HG02852 (cell line): Measurements from ENCODE around the gene PRKAG2.
"Not testable (repeated sequence)": the region's sequence is repeated elsewhere in the genome, so short reads cannot be mapped to it uniquely, and the experiment has no call there.

Experiments used
- ATAC-seq: cut with Tn5 transposase; IDR thresholded peaks from one replicate; pipeline ENCODE4 v1.9.1; 2021; ENCODE audit warnings: mild to moderate bottlenecking, moderate library complexity; ENCODE audit not compliant: unreplicated experiment

The PRKAG2 gene

DNA sequence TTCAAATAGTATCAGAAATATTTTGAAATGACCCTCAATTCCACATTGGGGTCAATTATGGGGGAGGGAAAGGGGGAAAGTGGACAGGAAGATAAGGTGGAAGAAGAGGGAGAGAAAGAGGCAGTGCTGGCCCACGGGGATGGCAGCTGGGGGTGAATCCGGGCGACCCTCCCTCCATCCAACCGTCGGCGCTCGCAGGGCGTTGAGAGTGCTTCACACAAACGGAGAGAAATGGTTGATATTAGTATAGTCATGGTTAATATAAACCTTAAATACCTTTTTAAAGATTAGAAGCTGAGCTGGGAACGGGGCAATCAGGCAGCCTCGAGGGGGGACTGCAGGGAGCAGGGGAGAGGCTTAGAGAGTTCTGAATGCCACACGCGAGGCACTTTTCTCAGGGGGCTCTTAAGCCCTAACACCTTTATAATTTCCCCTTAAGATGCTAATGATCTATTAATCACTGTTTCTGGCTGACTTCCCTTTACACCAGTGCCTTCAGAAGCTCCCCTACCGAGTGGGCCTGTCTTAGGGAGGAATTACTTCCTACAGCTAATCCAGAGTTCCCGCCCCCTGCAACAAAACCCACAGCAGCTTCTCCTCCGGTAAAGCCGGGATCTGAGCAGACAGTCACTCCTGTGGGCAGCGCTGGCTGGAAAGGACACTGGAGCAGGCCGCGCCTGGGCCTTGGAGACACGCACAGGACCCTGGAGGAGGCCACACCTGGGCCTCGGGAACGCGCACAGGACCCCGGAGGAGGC is 39.5 kb downstream of the PRKAG2 start:
- no peak for ATAC-seq

DNA sequence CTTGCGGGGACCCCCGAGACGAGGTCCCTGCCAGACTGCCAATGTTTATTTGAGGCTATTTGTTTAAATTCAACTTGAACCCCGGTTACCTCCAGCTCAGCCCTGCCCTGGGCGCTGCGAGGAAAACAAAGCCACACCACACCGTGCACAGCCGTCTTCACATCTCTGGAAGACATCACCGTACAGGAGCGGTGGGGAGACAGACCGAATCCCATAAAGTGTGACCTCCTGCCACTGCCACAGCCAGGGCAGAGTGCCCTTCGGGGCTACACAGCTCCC is 40.0 kb downstream of the PRKAG2 start:
- ATAC-seq, result no peak

DNA sequence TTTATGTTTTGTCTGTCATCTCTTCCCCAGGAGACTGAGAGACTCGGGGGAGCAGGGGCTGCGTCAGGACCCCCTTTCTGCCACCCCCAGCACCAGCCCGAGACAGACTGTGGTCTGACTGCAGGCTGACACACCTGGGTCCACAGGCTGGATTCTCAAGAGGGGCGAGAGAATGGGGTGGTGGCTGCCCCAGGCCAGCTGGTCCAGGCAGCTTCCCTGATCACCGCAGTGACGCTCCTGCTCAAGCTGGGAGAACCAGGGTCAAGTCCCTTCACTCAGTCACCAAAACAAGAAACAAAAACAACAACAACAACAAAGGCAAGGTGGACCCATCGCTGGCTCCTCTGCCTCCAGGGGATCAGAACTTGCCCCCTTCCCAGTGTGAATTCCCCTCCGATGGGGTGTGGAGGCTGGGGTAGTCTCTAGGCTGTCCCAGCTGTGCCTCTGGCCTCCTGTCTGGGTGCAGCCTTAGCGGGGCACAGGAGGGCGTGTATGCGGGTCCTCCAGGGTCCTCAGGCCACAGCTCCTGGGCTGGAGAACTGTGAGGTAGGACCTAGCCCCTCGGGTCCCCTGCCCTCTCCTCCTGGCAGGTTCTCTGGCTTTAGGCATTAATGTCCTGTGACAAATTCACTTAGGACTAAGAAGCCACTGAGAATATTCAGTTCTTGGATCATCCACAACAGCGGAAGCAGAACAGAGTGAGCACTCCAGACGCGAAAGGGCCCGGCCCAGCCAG is 40.6 kb downstream of the PRKAG2 start:
- no peak for ATAC-seq

DNA sequence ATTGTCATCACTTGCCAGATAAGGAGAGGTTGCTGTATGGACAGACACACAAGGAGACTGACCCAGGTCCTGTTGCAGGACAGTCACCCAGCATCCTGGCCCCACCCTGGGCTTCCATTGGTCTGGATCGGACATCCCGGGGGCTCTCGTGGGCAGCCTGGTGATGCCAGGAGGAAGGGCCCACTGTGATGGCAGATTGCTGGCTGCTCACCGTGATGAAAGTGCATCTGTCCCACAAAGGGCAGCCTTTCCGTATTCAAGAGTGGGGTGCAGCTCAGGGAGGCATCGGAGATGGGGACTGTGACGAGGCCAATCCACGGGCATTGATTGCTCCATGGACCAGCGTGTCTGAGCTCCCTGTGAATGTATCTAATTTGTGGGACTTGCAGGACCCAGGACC is 41.3 kb downstream of the PRKAG2 start:
- no peak for ATAC-seq

DNA sequence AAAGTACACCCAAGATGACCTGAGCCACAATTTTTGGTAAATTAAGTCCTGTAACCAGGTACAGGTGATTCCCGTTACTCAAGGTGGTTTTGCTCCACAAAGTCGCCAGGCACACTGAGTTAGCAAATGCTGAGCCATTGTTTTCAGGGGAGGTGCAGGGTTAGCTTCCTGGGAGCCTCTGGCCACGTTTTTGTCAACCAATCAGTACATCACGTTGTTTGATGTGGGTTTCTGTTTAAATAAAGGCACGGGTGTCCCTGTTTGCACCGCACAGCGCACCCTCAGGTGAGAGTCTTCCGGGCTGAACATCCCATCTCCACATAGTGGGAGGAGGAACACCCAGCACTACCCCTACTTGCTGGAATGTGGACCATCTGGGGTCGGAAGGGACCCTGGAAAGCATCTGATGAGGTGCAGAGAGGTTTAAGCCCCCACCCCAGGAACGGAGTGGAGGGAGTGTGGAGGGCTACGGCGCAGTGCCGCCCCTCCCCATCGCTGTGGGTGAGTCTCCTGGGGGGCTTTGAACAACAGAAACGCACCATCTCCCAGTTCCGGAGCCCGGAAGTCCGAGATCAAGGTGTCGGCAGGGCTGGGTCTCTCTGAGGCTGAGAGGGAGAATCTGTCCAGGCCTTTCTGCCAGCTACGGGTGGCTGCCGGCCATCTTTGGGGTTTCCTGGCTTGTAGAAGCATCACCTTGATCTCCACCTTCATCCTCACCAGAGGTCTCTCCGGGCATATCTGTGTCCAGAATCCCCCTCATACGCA is 42.5 kb downstream of the PRKAG2 start:
- ATAC-seq, result no peak

DNA sequence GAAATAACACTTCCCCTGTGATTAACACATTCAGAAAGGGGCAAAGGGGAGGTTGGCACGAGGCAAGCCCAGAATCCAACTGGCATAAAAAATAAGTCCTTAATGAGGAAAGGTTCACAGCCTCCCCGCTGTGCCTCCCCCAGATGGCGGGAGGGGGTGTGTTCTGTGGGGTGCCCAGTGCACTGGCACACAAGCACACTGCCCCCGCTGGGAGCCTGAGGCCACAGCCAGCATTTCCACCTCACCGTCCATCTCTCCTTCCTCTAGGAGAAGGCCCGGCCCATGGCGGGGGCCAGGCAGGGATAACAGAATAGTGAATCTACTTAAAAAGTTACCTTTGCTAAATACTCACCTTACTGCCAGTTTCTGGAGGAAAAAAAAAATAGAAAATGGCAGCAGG is 43.2 kb downstream of the PRKAG2 start:
- no peak for ATAC-seq

DNA sequence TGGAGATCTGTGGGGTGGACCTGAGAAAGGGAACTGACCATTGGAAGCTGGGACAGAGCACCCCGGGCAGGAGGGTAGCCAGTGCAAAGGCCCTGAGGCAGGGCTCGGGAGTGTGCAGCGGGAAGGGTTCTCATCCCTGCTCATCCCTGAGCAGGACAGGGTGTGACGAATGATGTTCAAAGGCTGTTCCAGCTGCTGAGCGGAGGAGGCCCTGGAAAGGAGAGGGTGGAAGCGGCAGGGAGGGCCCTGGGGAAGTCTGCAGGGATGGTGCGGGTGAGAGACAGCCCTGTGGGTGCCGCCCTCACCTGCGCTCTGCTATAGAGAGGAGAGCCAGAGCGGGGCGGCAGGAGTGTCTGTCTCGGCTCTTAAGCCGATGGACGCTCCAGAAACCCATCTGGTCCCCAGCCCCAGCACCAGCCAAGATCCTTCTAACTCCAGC is 43.7 kb downstream of the PRKAG2 start:
- ATAC-seq, result no peak

DNA sequence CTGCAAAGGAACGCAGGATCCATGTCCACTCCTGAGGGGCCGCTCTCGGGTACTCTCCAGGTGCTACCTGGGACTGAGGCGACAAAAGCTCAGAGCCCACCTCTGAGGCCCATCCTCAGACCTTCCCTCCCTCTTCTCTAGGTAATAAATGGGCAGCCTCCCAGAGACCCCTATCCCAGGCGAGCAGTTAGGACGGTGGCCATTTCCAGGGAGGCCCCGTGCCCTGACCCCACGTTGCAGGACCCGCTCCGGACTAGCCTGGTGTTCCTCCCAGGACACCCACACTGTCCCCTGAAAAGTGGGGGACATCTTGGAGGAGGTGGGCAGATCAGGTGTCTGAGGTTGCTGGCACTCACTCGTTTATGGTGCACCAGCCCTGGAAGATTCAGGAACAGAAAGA is 44.3 kb downstream of the PRKAG2 start:
- no peak for ATAC-seq

DNA sequence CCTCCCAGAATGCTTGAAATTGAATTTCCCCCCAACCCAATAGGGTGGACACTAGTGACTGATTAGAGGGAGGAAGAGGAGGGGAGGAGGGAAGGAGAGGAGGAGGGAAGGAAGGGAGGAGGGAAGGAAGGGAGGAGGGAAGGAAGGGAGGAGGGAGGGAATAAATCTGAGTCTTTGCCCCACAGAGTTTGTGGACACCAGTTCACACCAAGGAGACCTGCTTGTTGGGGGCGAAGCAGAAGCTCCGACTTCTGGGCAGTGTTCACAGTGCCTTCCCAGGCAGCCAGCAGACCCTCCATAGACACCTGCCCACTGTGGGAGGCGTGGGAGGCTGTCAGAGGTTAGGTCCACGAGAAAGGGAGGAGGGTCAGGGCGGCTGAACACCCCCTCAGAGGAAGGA is 44.8 kb downstream of the PRKAG2 start:
- ATAC-seq, result no peak

DNA sequence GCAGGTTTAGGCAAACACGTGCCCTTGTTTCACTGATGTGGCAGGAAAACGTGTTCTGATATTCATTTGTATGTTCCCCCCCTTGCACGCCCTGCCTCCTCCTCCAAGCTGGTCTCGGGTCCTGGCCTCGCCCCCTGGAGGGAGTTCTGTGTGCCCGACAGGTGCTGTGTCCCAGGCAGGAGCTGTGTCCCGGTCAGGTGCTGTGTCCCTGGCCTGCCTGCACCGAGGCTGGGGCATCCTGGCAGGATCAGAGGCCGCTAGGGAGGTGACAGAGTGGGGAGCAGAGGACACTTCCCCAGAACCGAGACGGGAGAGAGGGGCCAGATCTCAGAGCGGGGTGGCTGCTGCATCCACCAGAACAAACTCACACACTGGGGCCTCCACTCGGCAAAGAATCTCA is 45.3 kb downstream of the PRKAG2 start:
- no peak for ATAC-seq

DNA sequence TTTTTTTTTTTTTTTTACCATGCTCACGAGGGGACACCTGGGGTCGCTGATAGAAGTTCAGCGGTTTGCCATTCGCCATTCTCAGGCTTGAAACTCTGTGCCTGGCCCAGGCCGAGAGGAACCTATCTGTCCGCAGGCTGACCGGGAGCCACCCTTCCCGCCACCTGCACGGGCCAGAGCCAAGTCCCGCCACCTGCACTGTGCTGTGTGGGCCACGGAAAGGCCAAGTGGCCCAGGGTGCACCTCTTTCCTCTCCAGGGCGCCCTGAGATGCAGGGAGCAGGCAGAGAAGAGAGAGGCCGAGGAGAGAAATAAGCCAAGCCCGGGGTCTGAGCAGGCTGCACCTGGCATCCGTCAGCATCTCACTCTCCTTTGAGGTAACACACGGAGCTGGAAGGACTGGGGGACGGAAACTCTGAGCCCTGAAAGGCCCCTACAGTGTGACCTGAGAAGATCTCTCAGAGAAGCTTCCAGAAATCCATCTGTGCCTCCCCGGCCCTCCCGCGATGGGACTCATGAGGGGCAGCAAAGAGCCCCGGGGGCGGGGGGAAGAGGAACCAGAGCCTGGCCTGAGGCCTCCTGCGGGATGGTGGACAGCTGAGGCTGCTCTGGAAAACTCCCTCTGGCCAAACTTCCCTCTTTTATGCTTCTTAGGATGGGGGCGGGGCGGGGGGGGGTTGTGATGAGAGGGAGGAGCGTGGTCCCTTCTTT is 46.6 kb downstream of the PRKAG2 start:
- no peak for ATAC-seq

DNA sequence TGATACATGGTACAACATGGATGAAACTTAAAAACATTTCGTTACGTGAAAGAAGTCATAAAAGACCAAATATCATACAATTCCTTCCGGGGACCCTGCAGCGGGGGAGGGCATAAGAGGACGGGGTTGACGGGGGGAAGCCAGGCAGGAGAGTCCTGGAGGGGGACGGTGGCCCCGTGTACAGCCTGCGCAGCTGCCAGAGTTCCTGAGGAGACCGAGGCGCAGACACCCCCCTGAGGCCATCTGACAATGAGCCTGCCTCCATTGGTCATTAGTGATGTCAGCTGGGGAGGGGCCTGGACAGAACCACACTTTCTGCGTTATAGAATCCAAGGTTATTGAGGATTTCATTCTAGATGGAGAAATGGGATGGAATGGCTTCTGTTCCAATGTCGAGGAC is 47.2 kb downstream of the PRKAG2 start:
- ATAC-seq, result no peak

DNA sequence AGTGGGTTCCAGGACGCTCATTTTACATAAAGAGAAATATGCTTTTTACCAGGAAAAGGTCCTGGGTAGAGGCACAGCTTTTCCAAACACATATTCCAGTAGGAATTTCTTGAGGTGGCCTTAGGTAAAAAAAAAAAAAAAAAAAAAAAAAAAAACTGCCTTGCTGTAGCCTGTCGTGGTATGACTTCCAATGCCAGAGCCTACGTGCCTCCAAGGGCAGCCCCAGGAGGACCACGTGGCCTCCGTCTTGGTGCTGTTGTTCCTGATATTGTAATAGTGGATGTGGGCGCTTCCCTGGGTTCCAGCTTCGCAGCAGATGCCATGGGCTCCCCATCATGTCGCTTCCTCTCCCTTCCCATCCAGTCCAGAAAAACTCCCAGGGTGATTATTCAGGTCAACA is 49.3 kb downstream of the PRKAG2 start:
- no peak for ATAC-seq

DNA sequence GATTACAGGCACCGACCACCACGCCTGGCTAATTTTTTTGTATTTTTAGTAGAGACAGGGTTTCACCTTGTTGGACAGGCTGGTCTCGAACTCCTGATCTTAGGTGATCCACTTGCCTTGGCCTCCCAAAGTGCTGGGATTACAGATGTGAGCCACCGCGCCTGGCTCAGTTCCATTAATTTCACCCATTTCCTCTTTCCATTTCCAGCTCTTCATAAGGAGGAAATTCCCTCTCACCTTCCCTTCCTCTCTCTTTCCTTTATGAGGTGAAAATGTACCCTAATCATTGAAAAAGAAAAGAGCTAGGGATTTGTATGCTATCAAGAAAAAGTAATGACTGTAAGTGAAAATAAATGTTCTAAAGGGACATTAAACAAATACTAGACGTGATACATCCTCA is 50.6 kb downstream of the PRKAG2 start:
- not testable (repeated sequence) for ATAC-seq

DNA sequence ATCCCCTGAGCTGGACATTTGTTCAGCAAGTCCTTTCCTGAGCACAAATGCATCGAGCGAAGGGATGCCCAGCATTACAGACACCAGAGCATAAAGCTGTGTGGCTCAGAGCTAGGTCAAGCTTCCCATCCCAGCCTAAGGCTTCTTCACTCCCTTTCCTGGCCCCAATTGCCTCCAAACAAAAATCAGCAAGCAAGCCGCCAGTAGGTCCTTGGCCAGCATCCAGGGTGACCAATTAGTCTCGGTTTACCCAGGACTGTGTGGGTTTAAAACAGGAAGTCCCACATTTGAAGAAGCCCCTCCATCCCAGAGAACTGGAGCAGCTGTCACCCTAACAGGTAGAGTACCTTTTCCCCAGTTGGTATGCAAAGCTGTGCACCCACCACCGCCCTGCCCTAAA is 51.2 kb downstream of the PRKAG2 start:
- ATAC-seq, result no peak

DNA sequence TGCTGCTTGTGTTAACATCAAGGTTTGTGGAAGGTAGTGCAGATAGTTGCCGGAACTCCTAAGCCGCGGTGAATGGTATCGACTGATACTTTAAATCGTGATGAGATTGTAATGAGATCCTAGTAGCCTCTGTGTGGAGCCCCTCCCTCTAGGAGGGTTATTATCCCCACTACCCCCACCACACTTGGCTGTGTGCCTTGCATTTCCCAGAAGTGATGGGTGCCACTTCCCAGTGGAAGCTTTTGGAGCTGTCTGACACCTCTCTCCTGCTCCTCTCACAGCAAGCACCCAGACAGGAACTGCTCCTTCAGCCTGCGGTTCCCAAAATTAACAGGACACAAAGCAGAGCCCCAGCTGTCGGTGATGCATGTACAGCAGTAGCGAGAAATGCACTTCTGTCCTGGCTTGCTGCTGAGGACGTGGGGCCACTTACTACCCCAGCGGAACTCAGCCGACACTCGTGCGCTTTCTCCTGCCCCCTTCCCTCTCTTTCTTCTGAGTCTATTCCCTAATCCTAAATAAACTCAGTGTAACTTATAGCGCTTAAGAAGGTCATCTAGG is 52.5 kb downstream of the PRKAG2 start:
- no peak for ATAC-seq

DNA sequence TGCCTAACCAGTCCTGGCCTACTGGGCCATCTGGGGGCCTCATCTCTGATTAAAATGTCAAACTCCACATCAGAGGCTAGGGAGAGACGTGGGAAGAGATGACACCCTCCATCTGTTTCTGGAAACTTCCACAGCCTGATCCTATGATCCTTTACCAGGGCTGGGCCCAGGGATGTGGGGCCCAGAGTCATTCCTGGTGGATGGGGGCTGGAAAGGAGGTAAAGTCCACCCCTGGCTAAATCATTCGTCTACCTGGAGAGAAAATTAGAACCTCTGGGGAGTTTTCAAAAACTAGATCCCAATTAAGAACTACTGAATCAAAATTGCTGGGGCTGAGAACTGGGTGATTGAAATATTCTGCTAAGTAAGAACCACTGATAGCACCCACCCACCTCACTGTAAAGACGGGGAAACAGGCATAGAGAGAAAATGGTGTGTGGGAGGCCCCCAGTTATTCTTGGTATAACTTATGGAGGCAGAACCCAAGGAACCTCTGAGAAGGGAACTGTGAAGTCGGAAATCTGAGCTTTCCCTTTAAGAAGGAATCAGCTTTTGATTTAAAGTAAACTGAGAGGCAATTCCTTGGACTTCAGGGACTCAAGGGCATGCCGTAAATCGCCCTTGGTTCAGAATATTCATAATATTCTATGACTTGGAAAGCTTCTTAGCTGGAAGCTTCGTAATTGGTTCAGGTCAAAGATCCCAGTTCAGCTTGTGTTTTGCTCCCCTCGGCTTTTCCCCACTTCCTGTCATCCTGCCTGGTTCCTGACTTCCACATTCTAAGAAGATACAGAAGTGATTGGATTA is 53.1 kb downstream of the PRKAG2 start:
- no peak for ATAC-seq

DNA sequence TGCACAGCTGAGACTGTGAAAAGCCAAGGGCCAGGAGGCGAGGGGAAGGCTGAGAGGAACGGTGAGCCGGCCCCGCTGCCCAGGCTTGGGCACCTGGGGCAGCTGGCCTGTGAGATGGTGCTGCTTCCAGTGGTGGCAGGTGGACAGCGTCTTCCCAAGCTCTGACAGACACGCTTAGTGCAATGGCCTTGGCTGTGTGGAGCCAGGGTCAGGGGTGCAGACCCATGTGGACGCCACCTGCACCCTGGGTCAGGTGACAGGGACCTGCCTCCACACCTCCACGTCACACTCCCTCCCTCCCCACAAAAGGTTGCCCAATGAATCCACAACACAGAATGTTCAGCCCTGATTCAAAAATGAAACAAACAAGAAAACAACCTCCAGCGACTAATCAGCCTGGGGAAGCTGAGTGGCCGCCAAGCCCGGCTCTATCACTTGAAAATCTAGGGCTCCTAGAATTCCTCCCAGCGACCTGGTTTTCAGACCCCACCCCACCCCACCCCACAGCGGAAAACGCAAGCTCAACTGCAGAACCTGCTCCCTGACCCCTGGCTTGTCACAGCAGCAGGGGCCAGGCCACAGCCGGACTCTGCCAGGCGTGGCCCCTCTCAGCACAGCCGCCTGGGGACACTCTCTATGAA is 54.3 kb downstream of the PRKAG2 start:
- no peak for ATAC-seq

DNA sequence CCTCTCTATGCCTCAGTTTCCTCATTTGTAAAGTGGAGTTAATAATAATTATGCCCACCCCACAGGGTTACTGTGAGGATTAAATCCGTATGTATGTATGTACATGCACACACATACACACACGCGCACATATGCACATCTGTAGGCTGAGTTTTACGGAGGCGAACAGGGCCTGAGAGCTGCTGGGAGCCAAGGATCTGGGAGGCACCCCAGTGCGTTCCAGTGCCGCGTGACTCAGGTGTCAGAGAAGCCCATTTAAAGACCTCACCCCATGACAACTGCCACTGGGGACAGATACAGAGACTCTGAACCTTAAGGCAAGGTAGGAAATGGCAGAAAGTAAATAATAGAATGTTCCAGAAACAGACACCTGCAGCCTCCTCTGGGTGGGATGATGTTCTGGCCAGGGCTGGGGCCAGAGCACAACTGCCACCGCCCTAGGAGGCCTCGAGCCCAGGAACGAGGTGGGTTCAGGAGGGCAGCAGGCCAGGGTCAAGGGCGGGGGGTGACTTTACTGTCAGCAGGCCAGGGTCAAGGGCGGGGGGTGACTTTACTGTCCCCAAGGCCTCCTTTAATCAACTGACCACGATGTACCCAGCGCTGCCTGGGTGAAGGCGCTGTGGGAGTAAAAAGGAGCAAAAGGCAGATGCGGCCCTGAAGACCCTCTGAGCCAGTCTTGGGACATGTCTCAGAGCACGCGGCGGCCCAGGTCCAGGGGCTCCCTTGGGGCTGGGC is 54.9 kb downstream of the PRKAG2 start:
- ATAC-seq, result no peak
